HG03097 (cell line): ENCODE results near the gene IGFBP4.

Experiments
- ATAC-seq: cut with Tn5 transposase; IDR thresholded peaks from one replicate; pipeline ENCODE4 v1.9.1; 2021; ENCODE audit not compliant: unreplicated experiment, low FRiP score

The IGFBP4 gene

GRCh38 chr17:40485851-40486521 lies 42.7 kb downstream of the IGFBP4 start:
- ATAC-seq: no peak

DNA sequence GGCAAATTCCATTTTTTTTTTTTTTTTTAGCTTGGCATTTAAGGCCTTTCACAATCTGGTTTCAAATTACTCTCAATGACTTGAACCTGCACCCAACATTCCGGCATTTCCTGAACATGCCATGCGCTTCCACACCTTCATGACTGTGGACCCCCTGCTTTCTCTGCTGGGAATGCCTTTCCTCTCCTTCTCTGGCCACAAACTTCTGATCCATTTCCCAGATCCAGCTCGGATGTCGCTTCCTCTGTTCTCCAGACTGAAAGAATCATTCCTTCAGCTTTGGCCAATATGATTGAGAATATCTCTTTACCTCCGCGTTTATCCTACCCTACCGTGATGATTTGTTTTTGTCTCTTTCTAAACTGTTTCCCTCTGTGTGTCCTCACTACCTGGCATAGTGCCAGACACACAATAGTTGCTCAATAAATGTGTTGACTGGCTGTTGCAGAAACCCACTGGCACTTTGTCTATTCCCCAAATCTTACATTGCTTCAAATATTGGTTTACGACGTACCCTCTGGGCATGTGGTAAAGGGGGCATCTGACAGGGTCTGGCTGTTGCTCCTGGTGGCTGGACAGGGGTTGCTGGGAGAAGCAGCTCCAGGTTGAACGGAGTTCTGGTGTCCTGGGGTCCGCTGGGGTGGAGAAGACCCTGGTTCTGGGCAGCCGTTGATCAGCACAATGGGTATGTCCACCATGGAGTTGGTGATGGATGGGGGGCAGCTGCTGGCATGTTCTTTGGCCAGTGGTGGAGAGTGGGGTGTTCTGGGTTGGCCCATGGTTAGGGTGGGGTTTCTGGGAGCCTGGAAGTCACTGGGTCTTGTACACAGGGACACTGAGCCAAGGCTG lies 43.5 kb downstream of the IGFBP4 start:
- ATAC-seq: no peak

- no peak for ATAC-seq
Observed at GRCh38 chr17:40487371-40488020, 44.2 kb downstream of the IGFBP4 start.

GRCh38 chr17:40490289-40490853 lies 47.1 kb downstream of the IGFBP4 start:
- ATAC-seq: no peak

GRCh38 chr17:40490982-40491381 lies 47.7 kb downstream of the IGFBP4 start:
- no peak for ATAC-seq

DNA sequence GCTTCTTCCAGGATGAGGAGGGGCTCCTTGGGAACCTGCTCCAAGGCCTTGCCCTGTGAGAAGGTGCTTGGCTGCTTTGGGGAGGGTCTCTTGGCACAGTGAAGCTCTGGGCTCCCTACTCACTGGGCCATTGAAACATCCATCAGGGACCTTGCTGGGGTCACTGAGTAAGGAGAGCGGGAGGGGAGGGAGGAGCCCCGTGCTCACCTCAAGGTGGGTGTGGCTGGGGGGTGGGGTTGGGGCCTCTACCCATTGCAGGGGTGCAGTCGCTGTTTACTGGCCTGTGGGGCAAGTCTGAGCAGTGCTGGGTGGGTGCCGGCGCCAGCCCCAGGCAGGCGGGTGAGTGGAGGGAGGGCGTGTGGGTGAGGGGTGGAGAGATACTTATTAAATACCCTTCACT lies 48.2 kb downstream of the IGFBP4 start:
- ATAC-seq: no peak

DNA sequence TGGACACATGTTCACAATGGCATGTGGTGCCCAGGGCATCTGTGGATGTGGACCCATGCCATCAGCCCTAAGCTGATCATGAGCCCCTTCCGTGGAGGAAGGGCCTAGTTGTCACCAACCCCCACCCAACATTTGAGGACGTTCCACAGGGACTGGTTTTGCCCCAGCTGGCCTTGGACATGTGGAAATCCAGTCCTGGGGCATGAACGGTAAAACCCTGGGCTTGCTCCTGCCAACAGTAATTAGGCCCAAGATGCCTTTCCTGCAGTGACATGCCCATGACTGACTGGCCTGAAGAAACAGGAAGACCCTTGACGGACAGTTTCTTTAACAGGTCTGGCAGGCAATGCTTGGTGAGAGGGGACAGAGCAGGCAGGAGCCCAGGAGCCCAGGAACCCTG lies 50.4 kb downstream of the IGFBP4 start:
- ATAC-seq: no peak

DNA sequence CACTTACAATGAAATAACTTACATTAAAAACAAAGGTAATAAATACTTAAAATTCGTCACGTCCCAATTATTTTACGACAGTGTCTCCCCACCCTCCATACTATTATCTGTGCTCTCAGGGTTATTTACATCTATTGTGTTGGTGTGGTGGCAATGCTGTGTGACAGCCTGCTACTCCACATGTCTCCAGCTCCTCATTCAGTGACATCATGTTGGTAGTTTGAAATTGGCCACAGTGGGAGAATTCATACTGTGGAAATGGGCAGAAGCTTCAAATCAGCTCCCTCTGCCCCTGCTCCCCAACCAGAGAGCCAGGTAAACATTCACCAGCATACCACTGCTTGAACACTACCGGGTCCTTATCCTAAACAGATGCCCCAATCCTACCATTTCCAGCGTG lies 51.9 kb downstream of the IGFBP4 start:
- ATAC-seq: no peak

GRCh38 chr17:40496170-40496569 lies 52.9 kb downstream of the IGFBP4 start:
- no peak for ATAC-seq

DNA sequence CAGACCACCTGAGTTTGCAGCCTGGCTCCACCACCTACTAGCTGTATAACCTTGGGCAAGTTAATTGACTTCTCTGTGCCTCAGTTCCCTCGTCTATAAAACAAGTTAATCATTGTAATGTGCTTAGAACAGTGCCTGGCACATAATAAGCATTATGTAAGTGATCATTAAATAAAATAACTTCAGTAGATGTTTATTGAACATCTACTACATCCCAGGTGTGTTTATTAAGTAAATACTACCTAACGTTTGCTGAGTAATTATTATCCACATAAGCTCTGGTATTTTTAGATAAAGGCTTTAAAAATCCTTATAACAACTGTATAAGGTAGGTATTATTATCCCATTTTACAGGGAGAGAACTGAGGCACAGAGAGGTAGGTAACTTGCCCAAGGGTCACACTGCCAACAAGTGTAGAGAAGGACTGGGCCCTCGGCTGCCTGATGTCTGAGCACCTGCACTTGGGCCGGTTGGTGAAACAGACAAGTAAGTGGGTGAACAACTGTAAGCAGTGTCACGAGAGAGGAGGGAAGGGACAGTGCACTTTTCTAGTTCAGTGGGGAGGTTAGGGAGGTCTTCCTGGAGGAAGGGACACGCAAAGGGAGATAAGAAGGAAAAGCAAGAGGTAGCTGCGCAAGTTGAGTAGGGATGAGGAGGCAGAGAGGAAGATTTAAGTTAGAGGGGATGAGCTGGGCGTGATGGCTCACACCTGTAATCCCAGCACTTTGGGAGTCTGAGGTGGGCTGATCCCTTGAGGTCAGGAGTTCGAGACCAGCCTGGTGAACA lies 53.6 kb downstream of the IGFBP4 start:
- ATAC-seq: no peak

- ATAC-seq: no peak
Observed at GRCh38 chr17:40497695-40498094, 54.4 kb downstream of the IGFBP4 start.

DNA sequence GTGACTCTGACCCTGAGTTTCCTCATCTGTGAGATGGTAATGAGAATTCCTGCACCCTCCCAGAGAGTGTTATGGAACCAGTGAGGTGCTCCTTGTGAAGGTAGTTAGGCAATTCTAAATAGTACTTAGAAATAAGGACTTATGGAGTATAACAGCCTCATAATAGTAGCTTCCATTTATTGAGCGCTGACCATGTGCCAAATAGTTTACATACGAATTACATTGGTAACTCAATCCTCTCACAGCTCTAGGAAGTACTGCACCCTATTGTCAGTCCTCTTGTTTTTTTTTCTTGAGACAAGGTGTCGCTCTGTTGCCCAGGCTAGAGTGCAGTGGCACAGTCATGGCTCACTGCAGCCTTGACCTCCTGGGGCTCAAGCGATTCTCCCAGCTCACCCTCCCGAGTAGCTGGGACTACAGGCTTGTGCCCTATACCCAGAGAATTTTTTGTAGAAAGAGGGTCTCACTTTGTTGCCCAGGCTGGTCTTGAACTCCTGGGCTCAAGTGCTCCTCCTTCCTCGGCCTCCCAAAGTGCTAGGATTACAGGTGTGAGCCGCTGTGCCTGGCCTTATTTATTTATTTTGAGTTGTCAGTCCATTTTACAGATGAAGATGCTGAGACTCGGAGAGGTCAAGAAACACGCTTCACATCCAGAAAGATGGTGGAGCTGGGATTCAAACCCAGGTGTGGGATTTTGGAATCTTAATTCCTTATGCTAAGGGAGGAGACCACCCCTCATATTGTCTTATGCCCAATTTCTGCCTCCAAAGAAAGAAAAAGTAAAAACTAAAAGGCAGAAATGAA lies 55.2 kb downstream of the IGFBP4 start:
- no peak for ATAC-seq

DNA sequence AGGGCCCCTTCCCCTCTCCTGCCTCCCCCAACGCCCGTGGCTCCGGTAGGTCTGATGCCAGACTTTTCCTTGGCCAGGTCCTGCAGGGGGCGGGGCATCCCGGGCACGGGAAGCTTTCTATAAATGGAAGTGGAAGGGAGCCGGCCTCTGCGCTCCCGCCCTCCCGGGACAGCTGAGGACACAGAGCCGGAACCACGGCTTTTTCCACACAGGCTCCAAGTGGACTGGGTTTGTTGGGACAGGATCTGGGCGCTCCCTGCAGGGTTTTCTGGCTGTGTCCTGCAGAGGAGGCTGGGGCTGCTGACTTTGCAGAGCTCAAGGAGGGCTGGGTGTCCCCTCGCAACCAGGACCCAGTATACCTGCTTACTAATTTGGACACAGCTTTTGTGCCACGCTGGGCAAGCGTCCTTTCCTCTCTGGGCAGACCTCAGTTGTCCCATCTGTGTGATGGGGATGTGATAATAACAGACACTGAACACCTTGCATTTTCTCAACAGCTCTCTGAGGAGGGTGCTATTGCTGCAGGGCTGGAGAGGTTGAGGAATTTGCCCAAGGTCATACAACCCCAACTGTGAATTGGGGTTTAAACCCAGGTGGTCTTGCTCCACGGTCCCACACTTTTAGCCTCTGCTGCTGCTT lies 56.4 kb downstream of the IGFBP4 start:
- ATAC-seq: no peak

GRCh38 chr17:40500190-40500589 lies 56.9 kb downstream of the IGFBP4 start:
- ATAC-seq: no peak

DNA sequence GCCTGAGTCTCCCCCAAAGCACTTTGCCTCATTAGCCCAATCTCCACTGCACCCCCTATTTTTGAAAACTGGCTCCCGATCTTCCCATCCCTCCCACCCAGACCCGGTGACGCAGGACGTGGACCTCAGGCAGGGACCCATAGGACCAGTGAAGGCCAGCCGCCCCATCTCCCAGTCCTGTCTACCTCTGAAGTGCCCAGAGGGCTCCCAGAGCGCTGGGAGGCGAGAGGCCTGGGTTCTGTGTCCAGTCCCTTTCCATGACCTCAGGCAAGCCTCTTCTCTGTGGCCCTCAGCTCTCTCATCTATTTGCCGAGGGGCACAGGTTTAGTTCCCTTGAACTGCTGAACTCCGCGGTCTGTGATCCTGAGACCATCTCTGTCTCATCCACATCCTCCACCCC lies 57.5 kb downstream of the IGFBP4 start:
- ATAC-seq: no peak

- ATAC-seq: no peak
Observed at GRCh38 chr17:40501499-40501911, 58.3 kb downstream of the IGFBP4 start, which contains the start of gene TNS4. Gene TNS4, minus strand, starts transcription at chr17:40501623. Its CDS starts 5,198 bp downstream, at chr17:40496425.

DNA sequence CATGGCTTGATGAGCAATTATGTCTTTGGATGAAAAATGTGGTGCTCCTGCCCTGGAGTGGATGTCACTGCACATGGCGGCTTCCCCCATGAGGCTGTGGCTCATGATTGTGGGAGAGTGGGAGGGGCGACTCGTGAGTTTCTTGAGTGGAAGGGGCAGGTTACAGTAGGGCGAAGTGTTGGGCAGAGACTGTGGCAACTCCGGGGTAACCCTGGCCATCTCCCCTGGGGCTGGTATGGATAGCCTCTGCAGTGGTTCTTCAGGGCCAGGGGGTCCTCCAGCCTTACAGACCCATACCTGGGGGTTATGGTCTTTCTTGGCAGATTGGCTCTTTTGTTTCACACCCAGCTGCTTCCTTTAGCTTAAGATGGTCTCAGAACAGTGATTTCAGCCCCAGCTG lies 59.5 kb downstream of the IGFBP4 start:
- ATAC-seq: no peak

DNA sequence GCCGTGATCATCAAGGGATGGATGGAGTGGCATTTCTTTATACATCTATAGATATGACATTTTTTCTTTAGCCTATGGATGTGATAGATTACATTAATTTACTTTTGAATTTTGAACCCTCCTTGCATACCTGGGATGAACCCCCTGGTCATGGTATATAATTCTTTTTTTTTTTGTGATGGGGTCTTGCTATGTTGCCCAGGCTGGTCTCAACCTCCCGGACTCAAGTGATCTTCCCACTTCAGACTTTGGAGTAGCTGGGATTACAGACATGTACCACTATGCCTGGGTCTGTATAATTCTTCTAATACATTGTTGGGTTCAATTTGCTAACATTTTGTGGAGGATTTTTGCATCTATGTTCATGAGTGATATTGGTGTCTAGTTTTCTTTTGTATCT lies 59.9 kb downstream of the IGFBP4 start:
- ATAC-seq: no peak

DNA sequence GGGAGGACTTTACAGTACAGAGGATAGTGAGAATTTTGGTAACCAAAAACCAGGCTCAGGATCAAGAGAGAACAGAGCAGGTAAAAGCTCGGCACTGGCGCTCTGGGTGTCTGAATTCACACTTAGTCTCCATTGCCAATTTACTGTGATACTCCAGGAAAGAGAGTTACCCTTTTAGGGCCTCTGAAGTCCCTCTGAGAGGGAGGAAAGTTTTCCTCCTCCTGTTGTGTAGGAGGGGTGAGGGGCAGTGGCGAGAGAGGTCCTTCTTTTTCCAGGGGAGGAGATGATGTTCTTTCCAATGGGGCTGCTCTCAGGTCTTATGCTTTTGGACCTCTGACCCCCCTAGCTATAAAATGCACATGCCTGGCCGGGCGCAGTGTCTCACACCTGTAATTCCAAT lies 63.5 kb downstream of the IGFBP4 start:
- ATAC-seq: no peak
